ENCODE data around the gene CMPK1.
"Not testable (repeated sequence)": the region's sequence is repeated elsewhere in the genome, so short reads cannot be mapped to it uniquely, and the experiment has no call there.

CMPK1 gene

GRCh38 chr1:47338249-47339077 lies 4.9 kb downstream of the CMPK1 start:
- Histone ChIP-seq H3K27me3 (ENCODE audit: control insufficient read depth in 1 of 2, insufficient read depth in 2 of 2, low read length in 2 of 2) (no peaks in the 10 kb centered on the region), H3K9ac (ENCODE audit: low read length in 2 of 2) (no peak overlapping the region), H3K9me3 (ENCODE audit: control insufficient read depth in 2 of 2, low read length in 2 of 2) (no peaks in the 10 kb centered on the region), H3K27ac (ENCODE audit: low read length) (no peak overlapping the region), H3K36me3 (ENCODE audit: control insufficient read depth in 2 of 2, insufficient read depth in 2 of 2, low read length in 2 of 2) (no peaks in the 10 kb centered on the region), H3K4me3 (ENCODE audit: low read length in 2 of 2) (no peak overlapping the region), H3K4me1 (ENCODE audit: control insufficient read depth, insufficient read depth, low read length) (peaks cover 10% of the 10 kb centered on the region)

- no peak overlapping the region for H3K9ac ChIP-seq (ENCODE audit: low read length in 2 of 2)
- H3K4me3 ChIP-seq (ENCODE audit: low read length in 2 of 2), result no peak overlapping the region
- peaks cover 2% of the 10 kb centered on the region for H3K4me1 ChIP-seq (ENCODE audit: control insufficient read depth, insufficient read depth, low read length)
- no peaks in the 10 kb centered on the region for H3K36me3 ChIP-seq (ENCODE audit: control insufficient read depth in 2 of 2, insufficient read depth in 2 of 2, low read length in 2 of 2)
- H3K27ac ChIP-seq (ENCODE audit: low read length), result no peak overlapping the region
- H3K27me3 ChIP-seq (ENCODE audit: control insufficient read depth in 1 of 2, insufficient read depth in 2 of 2, low read length in 2 of 2), result no peaks in the 10 kb centered on the region
- H3K9me3 ChIP-seq (ENCODE audit: control insufficient read depth in 2 of 2, low read length in 2 of 2), result no peaks in the 10 kb centered on the region
Measured at GRCh38 chr1:47340227-47340626, 6.6 kb downstream of the CMPK1 start.

- not testable (repeated sequence) for H3K4me3 ChIP-seq (ENCODE audit: low read length in 2 of 2); H3K4me1 ChIP-seq (ENCODE audit: control insufficient read depth, insufficient read depth, low read length); H3K9ac ChIP-seq (ENCODE audit: low read length in 2 of 2); H3K27ac ChIP-seq (ENCODE audit: low read length); H3K27me3 ChIP-seq (ENCODE audit: control insufficient read depth in 1 of 2, insufficient read depth in 2 of 2, low read length in 2 of 2); H3K36me3 ChIP-seq (ENCODE audit: control insufficient read depth in 2 of 2, insufficient read depth in 2 of 2, low read length in 2 of 2); H3K9me3 ChIP-seq (ENCODE audit: control insufficient read depth in 2 of 2, low read length in 2 of 2)
Measured at GRCh38 chr1:47346979-47347378, 13.4 kb downstream of the CMPK1 start.

GRCh38 chr1:47347735-47348134 lies 14.1 kb downstream of the CMPK1 start:
- H3K9ac ChIP-seq (ENCODE audit: low read length in 2 of 2), result no peak overlapping the region
- no peaks in the 10 kb centered on the region for H3K27me3 ChIP-seq (ENCODE audit: control insufficient read depth in 1 of 2, insufficient read depth in 2 of 2, low read length in 2 of 2)
- H3K27ac ChIP-seq (ENCODE audit: low read length), result no peak overlapping the region
- no peaks in the 10 kb centered on the region for H3K4me1 ChIP-seq (ENCODE audit: control insufficient read depth, insufficient read depth, low read length)
- no peaks in the 10 kb centered on the region for H3K9me3 ChIP-seq (ENCODE audit: control insufficient read depth in 2 of 2, low read length in 2 of 2)
- no peak overlapping the region for H3K4me3 ChIP-seq (ENCODE audit: low read length in 2 of 2)
- H3K36me3 ChIP-seq (ENCODE audit: control insufficient read depth in 2 of 2, insufficient read depth in 2 of 2, low read length in 2 of 2), result no peaks in the 10 kb centered on the region

- Histone ChIP-seq H3K4me3 (ENCODE audit: low read length in 2 of 2) (no peak overlapping the region), H3K4me1 (ENCODE audit: control insufficient read depth, insufficient read depth, low read length) (no peaks in the 10 kb centered on the region), H3K9me3 (ENCODE audit: control insufficient read depth in 2 of 2, low read length in 2 of 2) (no peaks in the 10 kb centered on the region), H3K27ac (ENCODE audit: low read length) (no peak overlapping the region), H3K27me3 (ENCODE audit: control insufficient read depth in 1 of 2, insufficient read depth in 2 of 2, low read length in 2 of 2) (no peaks in the 10 kb centered on the region), H3K9ac (ENCODE audit: low read length in 2 of 2) (no peak overlapping the region), H3K36me3 (ENCODE audit: control insufficient read depth in 2 of 2, insufficient read depth in 2 of 2, low read length in 2 of 2) (no peaks in the 10 kb centered on the region)
Measured at GRCh38 chr1:47348246-47348645, 14.7 kb downstream of the CMPK1 start.

- H3K9me3 ChIP-seq (ENCODE audit: control insufficient read depth in 2 of 2, low read length in 2 of 2), result no peaks in the 10 kb centered on the region
- H3K36me3 ChIP-seq (ENCODE audit: control insufficient read depth in 2 of 2, insufficient read depth in 2 of 2, low read length in 2 of 2), result no peaks in the 10 kb centered on the region
- no peaks in the 10 kb centered on the region for H3K27me3 ChIP-seq (ENCODE audit: control insufficient read depth in 1 of 2, insufficient read depth in 2 of 2, low read length in 2 of 2)
- no peaks in the 10 kb centered on the region for H3K4me1 ChIP-seq (ENCODE audit: control insufficient read depth, insufficient read depth, low read length)
- no peak overlapping the region for H3K4me3 ChIP-seq (ENCODE audit: low read length in 2 of 2)
- no peak overlapping the region for H3K9ac ChIP-seq (ENCODE audit: low read length in 2 of 2)
- H3K27ac ChIP-seq (ENCODE audit: low read length), result no peak overlapping the region
Measured at GRCh38 chr1:47351305-47351704, 17.7 kb downstream of the CMPK1 start.

GRCh38 chr1:47361380-47361779 lies 27.8 kb downstream of the CMPK1 start:
- Histone ChIP-seq H3K9me3 (ENCODE audit: control insufficient read depth in 2 of 2, low read length in 2 of 2) (no peaks in the 10 kb centered on the region), H3K9ac (ENCODE audit: low read length in 2 of 2) (no peak overlapping the region), H3K4me1 (ENCODE audit: control insufficient read depth, insufficient read depth, low read length) (no peaks in the 10 kb centered on the region), H3K27ac (ENCODE audit: low read length) (no peak overlapping the region), H3K36me3 (ENCODE audit: control insufficient read depth in 2 of 2, insufficient read depth in 2 of 2, low read length in 2 of 2) (no peaks in the 10 kb centered on the region), H3K4me3 (ENCODE audit: low read length in 2 of 2) (no peak overlapping the region), H3K27me3 (ENCODE audit: control insufficient read depth in 1 of 2, insufficient read depth in 2 of 2, low read length in 2 of 2) (no peaks in the 10 kb centered on the region)

- Histone ChIP-seq H3K4me1 (ENCODE audit: control insufficient read depth, insufficient read depth, low read length) (no peaks in the 10 kb centered on the region), H3K4me3 (ENCODE audit: low read length in 2 of 2) (no peak overlapping the region), H3K27ac (ENCODE audit: low read length) (no peak overlapping the region), H3K27me3 (ENCODE audit: control insufficient read depth in 1 of 2, insufficient read depth in 2 of 2, low read length in 2 of 2) (no peaks in the 10 kb centered on the region), H3K9me3 (ENCODE audit: control insufficient read depth in 2 of 2, low read length in 2 of 2) (no peaks in the 10 kb centered on the region), H3K9ac (ENCODE audit: low read length in 2 of 2) (no peak overlapping the region), H3K36me3 (ENCODE audit: control insufficient read depth in 2 of 2, insufficient read depth in 2 of 2, low read length in 2 of 2) (no peaks in the 10 kb centered on the region)
Measured at GRCh38 chr1:47362828-47363227, 29.2 kb downstream of the CMPK1 start.

GRCh38 chr1:47367651-47368050 lies 34.1 kb downstream of the CMPK1 start:
- no peaks in the 10 kb centered on the region for H3K27me3 ChIP-seq (ENCODE audit: control insufficient read depth in 1 of 2, insufficient read depth in 2 of 2, low read length in 2 of 2)
- peaks cover 8 to 10% of the 10 kb centered on the region in 2 donors for H3K36me3 ChIP-seq (ENCODE audit: control insufficient read depth in 2 of 2, insufficient read depth in 2 of 2, low read length in 2 of 2)
- H3K27ac ChIP-seq (ENCODE audit: low read length), result no peak overlapping the region
- H3K4me3 ChIP-seq (ENCODE audit: low read length in 2 of 2), result no peak overlapping the region
- H3K9me3 ChIP-seq (ENCODE audit: control insufficient read depth in 2 of 2, low read length in 2 of 2), result no peaks in the 10 kb centered on the region
- H3K9ac ChIP-seq (ENCODE audit: low read length in 2 of 2), result no peak overlapping the region
- no peaks in the 10 kb centered on the region for H3K4me1 ChIP-seq (ENCODE audit: control insufficient read depth, insufficient read depth, low read length)

GRCh38 chr1:47371016-47371517 lies 37.5 kb downstream of the CMPK1 start:
- no peaks in the 10 kb centered on the region for H3K27me3 ChIP-seq (ENCODE audit: control insufficient read depth in 1 of 2, insufficient read depth in 2 of 2, low read length in 2 of 2)
- no peak overlapping the region for H3K4me3 ChIP-seq (ENCODE audit: low read length in 2 of 2)
- peaks cover 14 to 20% of the 10 kb centered on the region in 2 donors for H3K36me3 ChIP-seq (ENCODE audit: control insufficient read depth in 2 of 2, insufficient read depth in 2 of 2, low read length in 2 of 2)
- no peak overlapping the region for H3K27ac ChIP-seq (ENCODE audit: low read length)
- H3K4me1 ChIP-seq (ENCODE audit: control insufficient read depth, insufficient read depth, low read length), result no peaks in the 10 kb centered on the region
- no peak overlapping the region for H3K9ac ChIP-seq (ENCODE audit: low read length in 2 of 2)
- no peaks in the 10 kb centered on the region for H3K9me3 ChIP-seq (ENCODE audit: control insufficient read depth in 2 of 2, low read length in 2 of 2)

- Histone ChIP-seq H3K9me3 (ENCODE audit: control insufficient read depth in 2 of 2, low read length in 2 of 2) (no peaks in the 10 kb centered on the region), H3K4me1 (ENCODE audit: control insufficient read depth, insufficient read depth, low read length) (no peaks in the 10 kb centered on the region), H3K36me3 (ENCODE audit: control insufficient read depth in 2 of 2, insufficient read depth in 2 of 2, low read length in 2 of 2) (peaks cover 8 to 25% of the 10 kb centered on the region in 2 donors), H3K27ac (ENCODE audit: low read length) (no peak overlapping the region), H3K4me3 (ENCODE audit: low read length in 2 of 2) (no peak overlapping the region), H3K9ac (ENCODE audit: low read length in 2 of 2) (no peak overlapping the region), H3K27me3 (ENCODE audit: control insufficient read depth in 1 of 2, insufficient read depth in 2 of 2, low read length in 2 of 2) (no peaks in the 10 kb centered on the region)
Measured at GRCh38 chr1:47374501-47374900, 40.9 kb downstream of the CMPK1 start.

Data from stomach smooth muscle (tissue), 2 donors.